ENCODE data around the gene MBIP. TPM values are rescaled to one million over a fixed set of nuclear protein-coding genes. Genes with fewer than 3 reads are reported as not detected.

The MBIP gene
- total and polyA plus RNA-seq, 11 donors, result 4.8 to 17.1 (median 9.1) TPM

- Histone ChIP-seq H3K4me3 (no peak overlapping the region), H3K36me3 (no peaks in the 10 kb centered on the region), H3K4me1 (no peaks in the 10 kb centered on the region), H3K9me3 (no peaks in the 10 kb centered on the region), H3K27me3 (peaks cover 0 to 13% (median 2%) of the 10 kb centered on the region in 9 donors), H3K27ac (no peak overlapping the region)
- TF ChIP-seq, protein P1, sequence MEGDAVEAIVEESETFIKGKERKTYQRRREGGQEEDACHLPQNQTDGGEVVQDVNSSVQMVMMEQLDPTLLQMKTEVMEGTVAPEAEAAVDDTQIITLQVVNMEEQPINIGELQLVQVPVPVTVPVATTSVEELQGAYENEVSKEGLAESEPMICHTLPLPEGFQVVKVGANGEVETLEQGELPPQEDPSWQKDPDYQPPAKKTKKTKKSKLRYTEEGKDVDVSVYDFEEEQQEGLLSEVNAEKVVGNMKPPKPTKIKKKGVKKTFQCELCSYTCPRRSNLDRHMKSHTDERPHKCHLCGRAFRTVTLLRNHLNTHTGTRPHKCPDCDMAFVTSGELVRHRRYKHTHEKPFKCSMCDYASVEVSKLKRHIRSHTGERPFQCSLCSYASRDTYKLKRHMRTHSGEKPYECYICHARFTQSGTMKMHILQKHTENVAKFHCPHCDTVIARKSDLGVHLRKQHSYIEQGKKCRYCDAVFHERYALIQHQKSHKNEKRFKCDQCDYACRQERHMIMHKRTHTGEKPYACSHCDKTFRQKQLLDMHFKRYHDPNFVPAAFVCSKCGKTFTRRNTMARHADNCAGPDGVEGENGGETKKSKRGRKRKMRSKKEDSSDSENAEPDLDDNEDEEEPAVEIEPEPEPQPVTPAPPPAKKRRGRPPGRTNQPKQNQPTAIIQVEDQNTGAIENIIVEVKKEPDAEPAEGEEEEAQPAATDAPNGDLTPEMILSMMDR (IDR thresholded peaks at IDR 0.05), result no peak
- no peak for TF ChIP-seq POLR2A (IDR thresholded peaks at IDR 0.05)
- DNase-seq (no peak), ATAC-seq (no peak)
- intact Hi-C loops (cut with DNase I), result no loop called here
Observed at GRCh38 chr14:36264107-36264506, 56.3 kb downstream of the MBIP start.

DNA sequence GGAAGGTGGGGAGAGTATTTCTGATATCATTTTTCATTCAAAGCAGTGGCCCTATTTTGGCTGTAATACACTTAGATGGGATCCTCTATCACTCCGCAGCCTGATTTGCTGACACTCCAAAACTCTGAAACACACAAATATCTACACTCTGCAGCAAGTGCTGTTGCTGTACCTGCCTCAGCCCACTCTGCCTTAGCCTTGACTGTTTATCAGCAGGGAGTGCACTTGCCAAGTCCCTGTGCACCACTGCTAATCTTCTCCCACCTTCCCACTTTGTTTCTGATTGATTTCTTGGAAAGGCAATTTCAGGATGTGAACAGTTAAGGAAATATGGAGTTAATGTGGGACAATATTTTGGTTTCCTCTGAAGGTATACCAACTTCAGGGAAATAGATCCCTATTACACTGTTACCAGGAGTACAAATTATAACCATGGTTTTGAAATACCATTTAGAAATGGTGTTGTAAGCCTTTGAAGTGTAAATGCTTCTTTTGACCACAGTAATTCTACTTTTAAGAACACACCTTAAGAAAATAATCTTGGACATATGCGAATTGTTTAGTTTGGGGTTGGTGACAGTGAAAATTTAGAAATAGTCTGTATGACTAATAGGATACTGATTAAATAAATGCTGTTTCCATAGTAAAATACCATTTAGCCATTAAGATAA, 59.3 kb downstream of the MBIP start:
- Histone ChIP-seq H3K27me3 (peaks cover 0 to 12% (median 0%) of the 10 kb centered on the region in 9 donors), H3K4me1 (no peaks in the 10 kb centered on the region), H3K27ac (no peak overlapping the region), H3K9me3 (no peaks in the 10 kb centered on the region), H3K36me3 (no peaks in the 10 kb centered on the region), H3K4me3 (no peak overlapping the region)
- no peak for ATAC-seq
- intact Hi-C loops (cut with DNase I), result no loop called here
- 83 to 93% (median 85%) methylated on average over 2 of the region's 2 CpGs for WGBS, 4 donors
- DNase-seq, result no peak
- TF ChIP-seq POLR2A (IDR thresholded peaks at IDR 0.05), result no peak
- TF ChIP-seq, protein P1 (IDR thresholded peaks at IDR 0.05), result no peak

DNA sequence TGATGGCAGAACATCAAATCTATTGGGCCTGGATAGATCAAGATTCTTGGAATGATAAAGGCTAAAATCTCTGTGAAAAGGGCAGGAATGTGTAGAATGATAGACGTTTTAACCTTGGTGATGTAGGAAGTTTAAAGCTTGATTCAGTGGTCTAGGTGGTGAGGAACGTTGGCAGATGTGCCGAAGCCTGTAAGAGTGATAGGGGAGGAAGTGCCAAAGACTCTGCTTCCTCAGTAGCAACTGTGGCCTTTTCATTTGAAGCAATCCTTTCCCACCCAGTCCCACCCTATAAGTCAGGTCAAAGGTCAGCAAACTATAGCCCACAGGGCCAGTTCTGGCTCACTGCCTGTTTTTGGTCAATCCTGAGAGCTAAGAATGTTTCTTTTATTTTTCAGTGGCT, 62.2 kb downstream of the MBIP start:
- no peak for ATAC-seq

GRCh38 chr14:36256126-36256801, 64.2 kb downstream of the MBIP start:
- Histone ChIP-seq H3K4me1 (no peaks in the 10 kb centered on the region), H3K27me3 (peaks cover 0 to 6% (median 0%) of the 10 kb centered on the region in 9 donors), H3K9me3 (no peaks in the 10 kb centered on the region), H3K36me3 (no peaks in the 10 kb centered on the region), H3K4me3 (no peak overlapping the region), H3K27ac (no peak overlapping the region)
- ATAC-seq, result peak in 1 of 4 donors; percentile 41
- TF ChIP-seq POLR2A (IDR thresholded peaks at IDR 0.05), result no peak
- TF ChIP-seq, protein P1 (IDR thresholded peaks at IDR 0.05), result no peak
- 48 to 62% (median 55%) methylated on average over 7 of the region's 7 CpGs for WGBS, 4 donors
- intact Hi-C loops (cut with DNase I), result no loop called here
- no peak for DNase-seq

More for the DNA sequence above, 62.2 kb downstream of the MBIP start:
- Histone ChIP-seq H3K4me1 (no peaks in the 10 kb centered on the region), H3K27me3 (peaks cover 0 to 6% (median 0%) of the 10 kb centered on the region in 9 donors), H3K36me3 (no peaks in the 10 kb centered on the region), H3K9me3 (no peaks in the 10 kb centered on the region), H3K4me3 (no peak overlapping the region), H3K27ac (no peak overlapping the region)
- WGBS, 4 donors, result 40 to 55% (median 48%) methylated on average over 3 of the region's 3 CpGs
- no peak for TF ChIP-seq POLR2A (IDR thresholded peaks at IDR 0.05)
- TF ChIP-seq, protein P1 (IDR thresholded peaks at IDR 0.05), result no peak
- DNase-seq, result no peak
- intact Hi-C loops (cut with DNase I), result no loop called here

Data from heart left ventricle (tissue), 16 donors.